ENCODE results near the gene NR1I3.
A peak's percentile ranks its signal among the peaks of the same experiment; 100 is the strongest.

NR1I3 gene

DNA sequence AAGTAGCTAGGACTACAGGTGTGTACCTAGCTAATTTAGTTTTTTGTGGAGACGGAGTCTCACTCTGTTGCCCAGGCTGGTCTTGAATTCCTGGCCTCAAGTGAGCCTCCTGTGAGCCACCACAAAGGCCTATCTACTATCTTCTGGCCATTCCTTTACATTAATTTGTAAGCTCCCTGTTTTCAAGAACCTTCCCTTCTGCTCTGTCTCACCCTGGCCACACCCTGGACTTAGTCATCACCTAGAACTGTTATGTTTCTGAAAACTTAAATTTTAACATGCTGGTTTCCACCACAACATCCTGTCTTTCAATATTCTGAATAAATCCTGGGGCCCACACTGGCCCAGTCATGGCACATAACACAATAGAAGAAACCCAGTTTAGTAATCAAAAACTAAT is 55.8 kb downstream of the NR1I3 start:
- H3K4me3 ChIP-seq (ENCODE audit: low read depth in 1 of 2, low read length in 2 of 2), result no peak overlapping the region
- no peaks in the 10 kb centered on the region for H3K9me3 ChIP-seq (ENCODE audit: insufficient read depth, low read length, severe bottlenecking)
- H3K4me1 ChIP-seq (ENCODE audit: insufficient read depth, low read length), result peaks cover 27% of the 10 kb centered on the region
- H2AFZ ChIP-seq (ENCODE audit: low read depth, low read length), result no peak overlapping the region
- H3K27ac ChIP-seq (ENCODE audit: low read length), result no peak overlapping the region
- TF ChIP-seq, protein P1, sequence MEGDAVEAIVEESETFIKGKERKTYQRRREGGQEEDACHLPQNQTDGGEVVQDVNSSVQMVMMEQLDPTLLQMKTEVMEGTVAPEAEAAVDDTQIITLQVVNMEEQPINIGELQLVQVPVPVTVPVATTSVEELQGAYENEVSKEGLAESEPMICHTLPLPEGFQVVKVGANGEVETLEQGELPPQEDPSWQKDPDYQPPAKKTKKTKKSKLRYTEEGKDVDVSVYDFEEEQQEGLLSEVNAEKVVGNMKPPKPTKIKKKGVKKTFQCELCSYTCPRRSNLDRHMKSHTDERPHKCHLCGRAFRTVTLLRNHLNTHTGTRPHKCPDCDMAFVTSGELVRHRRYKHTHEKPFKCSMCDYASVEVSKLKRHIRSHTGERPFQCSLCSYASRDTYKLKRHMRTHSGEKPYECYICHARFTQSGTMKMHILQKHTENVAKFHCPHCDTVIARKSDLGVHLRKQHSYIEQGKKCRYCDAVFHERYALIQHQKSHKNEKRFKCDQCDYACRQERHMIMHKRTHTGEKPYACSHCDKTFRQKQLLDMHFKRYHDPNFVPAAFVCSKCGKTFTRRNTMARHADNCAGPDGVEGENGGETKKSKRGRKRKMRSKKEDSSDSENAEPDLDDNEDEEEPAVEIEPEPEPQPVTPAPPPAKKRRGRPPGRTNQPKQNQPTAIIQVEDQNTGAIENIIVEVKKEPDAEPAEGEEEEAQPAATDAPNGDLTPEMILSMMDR (IDR thresholded peaks at IDR 0.05; ENCODE audit: borderline replicate concordance, extremely low read depth, low read length, poor library complexity, severe bottlenecking), result no peak
- no peak for TF ChIP-seq EZH2 (IDR thresholded peaks at IDR 0.05; ENCODE audit: borderline replicate concordance, low read depth, low read length, severe bottlenecking)
- DNase-seq, result no peak
- no peaks in the 10 kb centered on the region for H3K36me3 ChIP-seq (ENCODE audit: insufficient read depth, low read length)
- H3K79me2 ChIP-seq (ENCODE audit: insufficient read depth, low read length), result peaks cover under 1% of the 10 kb centered on the region; the same call in 1 of the 2 replicates
- no peak overlapping the region for H3K9ac ChIP-seq (ENCODE audit: low read depth, low read length)
- no peak overlapping the region for H3K4me2 ChIP-seq (ENCODE audit: insufficient read depth, low read length)
- no peaks in the 10 kb centered on the region for H4K20me1 ChIP-seq (ENCODE audit: insufficient read depth, low read length)
- no peak for ATAC-seq (ENCODE audit: insufficient read depth, low read depth)
- no peaks in the 10 kb centered on the region for H3K27me3 ChIP-seq (ENCODE audit: insufficient read depth, low read length, poor library complexity)

DNA sequence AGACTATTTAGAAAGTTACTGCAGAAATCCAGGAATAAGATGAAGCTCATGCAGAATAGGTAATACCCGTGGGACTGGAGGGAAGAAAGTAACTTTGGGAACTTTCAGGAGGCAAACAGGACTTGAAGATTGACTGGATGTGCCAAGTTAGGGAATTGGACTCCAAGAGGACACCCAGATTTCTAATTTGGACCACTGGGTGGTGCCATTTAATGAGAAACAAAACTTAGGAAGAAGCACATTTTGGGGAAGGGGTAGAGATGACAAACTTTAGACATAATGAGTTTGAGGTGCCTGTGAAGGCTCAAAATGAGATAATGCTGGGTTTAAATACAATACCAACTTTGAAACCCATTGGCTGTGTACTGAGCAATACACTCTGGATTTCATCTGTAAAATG is 57.4 kb downstream of the NR1I3 start:
- TF ChIP-seq EZH2 (IDR thresholded peaks at IDR 0.05; ENCODE audit: borderline replicate concordance, low read depth, low read length, severe bottlenecking), result no peak
- TF ChIP-seq, protein P1 (IDR thresholded peaks at IDR 0.05; ENCODE audit: borderline replicate concordance, extremely low read depth, low read length, poor library complexity, severe bottlenecking), result peak; percentile 49
- Histone ChIP-seq H3K27me3 (ENCODE audit: insufficient read depth, low read length, poor library complexity) (no peaks in the 10 kb centered on the region), H2AFZ (ENCODE audit: low read depth, low read length) (no peak overlapping the region), H3K4me2 (ENCODE audit: insufficient read depth, low read length) (no peak overlapping the region), H3K4me3 (ENCODE audit: low read depth in 1 of 2, low read length in 2 of 2) (no peak overlapping the region), H3K9ac (ENCODE audit: low read depth, low read length) (no peak overlapping the region), H3K4me1 (ENCODE audit: insufficient read depth, low read length) (peaks cover 31% of the 10 kb centered on the region), H3K27ac (ENCODE audit: low read length) (no peak overlapping the region), H4K20me1 (ENCODE audit: insufficient read depth, low read length) (no peaks in the 10 kb centered on the region), H3K79me2 (ENCODE audit: insufficient read depth, low read length) (peaks cover 16% of the 10 kb centered on the region), H3K9me3 (ENCODE audit: insufficient read depth, low read length, severe bottlenecking) (no peaks in the 10 kb centered on the region), H3K36me3 (ENCODE audit: insufficient read depth, low read length) (peaks cover 2% of the 10 kb centered on the region; the same call in 1 of the 2 replicates)
- no peak for DNase-seq
- no peak for ATAC-seq (ENCODE audit: insufficient read depth, low read depth)

DNA sequence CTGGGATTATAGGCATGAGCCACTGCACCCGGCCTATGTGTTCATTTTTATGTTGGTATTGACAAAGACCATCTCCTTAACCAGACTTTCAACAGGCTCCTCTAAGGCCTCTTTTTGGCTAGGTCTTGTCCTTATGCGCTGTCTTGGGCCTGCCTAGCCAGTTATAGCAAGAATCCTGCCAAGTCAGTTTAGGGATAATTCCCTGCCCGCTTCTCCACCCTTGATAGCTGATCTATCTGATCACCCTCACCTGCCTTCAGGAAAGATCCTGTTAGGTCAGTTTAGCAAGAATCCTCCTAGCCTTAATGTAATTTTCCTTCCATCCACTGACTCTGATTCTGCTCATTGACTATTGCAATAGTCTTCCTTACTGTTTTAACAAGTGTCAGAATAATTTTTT is 58.3 kb downstream of the NR1I3 start:
- Histone ChIP-seq H3K4me2 (ENCODE audit: insufficient read depth, low read length) (no peak overlapping the region), H3K4me1 (ENCODE audit: insufficient read depth, low read length) (peaks cover 30% of the 10 kb centered on the region), H3K9me3 (ENCODE audit: insufficient read depth, low read length, severe bottlenecking) (no peaks in the 10 kb centered on the region), H4K20me1 (ENCODE audit: insufficient read depth, low read length) (no peaks in the 10 kb centered on the region), H3K27ac (ENCODE audit: low read length) (no peak overlapping the region), H3K27me3 (ENCODE audit: insufficient read depth, low read length, poor library complexity) (no peaks in the 10 kb centered on the region), H2AFZ (ENCODE audit: low read depth, low read length) (no peak overlapping the region), H3K79me2 (ENCODE audit: insufficient read depth, low read length) (peaks cover 18% of the 10 kb centered on the region), H3K9ac (ENCODE audit: low read depth, low read length) (no peak overlapping the region), H3K36me3 (ENCODE audit: insufficient read depth, low read length) (peaks cover 10% of the 10 kb centered on the region), H3K4me3 (ENCODE audit: low read depth in 1 of 2, low read length in 2 of 2) (no peak overlapping the region)
- ATAC-seq (ENCODE audit: insufficient read depth, low read depth), result no peak
- DNase-seq, result no peak
- TF ChIP-seq, protein P1 (IDR thresholded peaks at IDR 0.05; ENCODE audit: borderline replicate concordance, extremely low read depth, low read length, poor library complexity, severe bottlenecking), result no peak
- no peak for TF ChIP-seq EZH2 (IDR thresholded peaks at IDR 0.05; ENCODE audit: borderline replicate concordance, low read depth, low read length, severe bottlenecking)

Data from DND-41 (cell line).